ENCODE measurements around the gene KLLN. TPM values are rescaled to one million over a fixed set of nuclear protein-coding genes. Genes with fewer than 3 reads are reported as not detected.
"Not testable (repeated sequence)": the region's sequence is repeated elsewhere in the genome, so short reads cannot be mapped to it uniquely, and the experiment has no call there.

The KLLN gene
- total RNA-seq, 1 experiment from 2014 or later = 0.92 TPM

GRCh38 chr10:87866412-87866974 is 3.2 kb upstream of the KLLN start:
- DNase-seq (ENCODE audit: low read depth) = no peak

GRCh38 chr10:87865241-87865881 is 2.0 kb upstream of the KLLN start:
- peak; percentile 15 for DNase-seq (ENCODE audit: low read depth)

- peak; percentile 21 for DNase-seq (ENCODE audit: low read depth)
Measured at GRCh38 chr10:87864496-87865059, 1.2 kb upstream of the KLLN start.

GRCh38 chr10:87863951-87864495 is 690 bp upstream of the KLLN start:
- DNase-seq (ENCODE audit: low read depth) = peak; percentile 31

GRCh38 chr10:87862679-87863052 is 667 bp downstream of the KLLN start:
- no peak for DNase-seq (ENCODE audit: low read depth)

DNA sequence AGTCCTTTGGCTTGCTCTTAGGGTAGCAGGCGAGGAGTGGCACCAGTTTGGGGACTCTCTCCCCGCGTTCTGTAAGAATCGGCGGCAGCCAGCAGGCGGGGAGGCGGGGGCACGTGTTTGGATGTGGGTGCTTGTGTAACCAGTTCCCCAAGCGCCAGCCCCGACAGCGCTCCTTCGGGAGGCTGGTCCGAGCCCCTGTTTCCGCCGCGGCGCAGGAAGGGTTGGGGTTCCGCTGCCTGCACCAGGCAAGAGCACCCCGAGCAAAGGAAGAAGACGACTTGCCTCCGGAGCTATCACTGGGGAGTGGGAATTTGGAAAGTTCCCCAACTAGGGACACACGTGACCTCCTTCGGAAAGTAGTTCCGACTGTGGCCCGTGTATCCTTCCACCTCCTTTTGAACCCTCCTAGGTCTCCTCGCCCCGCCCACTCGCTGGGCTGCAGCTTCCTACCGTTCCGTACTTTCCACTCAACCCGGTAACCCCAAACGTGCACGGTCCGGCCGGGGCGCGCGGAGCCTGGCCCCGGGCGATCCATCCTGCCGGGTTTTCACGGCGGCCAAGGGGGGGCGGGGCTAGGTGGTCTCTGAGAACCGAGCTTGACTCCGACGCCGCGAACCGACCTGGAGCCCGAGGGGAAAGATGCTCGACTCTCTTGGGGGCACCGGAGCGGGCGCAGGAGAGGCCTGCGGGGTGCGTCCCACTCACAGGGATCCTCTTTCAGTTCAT is 1.2 kb downstream of the KLLN start:
- DNase-seq (ENCODE audit: low read depth) = peak; percentile 96

DNA sequence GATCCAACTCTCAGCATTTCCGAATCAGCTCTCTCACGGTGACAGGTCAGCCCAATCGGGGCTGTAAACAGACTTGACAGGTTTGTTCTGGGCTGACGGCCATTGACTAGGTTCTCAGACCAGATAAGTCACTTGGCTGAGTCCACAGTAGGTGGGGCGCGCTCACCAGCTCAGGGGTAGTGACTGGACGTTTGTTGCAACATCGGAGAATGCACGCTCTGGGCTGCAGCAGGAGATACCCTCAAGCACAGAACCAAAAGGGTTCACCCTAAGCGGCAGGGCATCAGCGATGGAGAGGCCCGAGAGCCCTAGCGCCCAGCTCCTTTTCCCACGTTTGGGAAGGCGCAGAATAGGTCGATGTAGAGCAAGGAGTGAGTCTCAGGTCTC is 1.8 kb downstream of the KLLN start:
- no peak for DNase-seq (ENCODE audit: low read depth)

DNA sequence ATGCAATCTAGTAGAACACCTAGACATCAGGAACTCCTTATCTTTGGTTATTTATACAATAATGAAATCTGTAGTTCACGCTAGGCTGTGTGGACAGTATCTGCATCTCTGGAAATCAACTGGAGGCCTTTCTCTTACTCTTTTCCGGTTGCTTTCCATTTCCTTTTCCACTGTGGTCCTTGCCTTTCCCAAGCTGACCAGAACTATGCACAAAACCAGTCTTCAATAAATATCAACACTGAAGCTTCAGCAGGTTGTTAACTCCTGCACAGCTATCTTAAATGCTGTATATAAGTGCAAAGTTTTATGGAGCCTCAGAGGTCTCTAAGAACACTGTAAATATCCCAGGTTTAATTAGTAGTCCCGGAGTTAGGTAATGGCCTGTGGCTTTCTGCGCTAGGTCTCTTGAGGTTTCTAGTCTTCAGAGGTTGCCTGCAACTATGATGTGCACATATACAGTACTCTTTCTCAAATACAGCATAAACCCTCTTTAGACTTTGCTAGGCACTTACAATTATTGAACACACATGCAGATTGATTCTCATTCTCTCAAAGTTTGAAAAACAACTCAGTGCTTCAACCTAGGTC is 2.4 kb downstream of the KLLN start:
- DNase-seq (ENCODE audit: low read depth) = no peak

- DNase-seq (ENCODE audit: low read depth) = peak; percentile 83
Measured at GRCh38 chr10:87860156-87860795, 3.1 kb downstream of the KLLN start.

DNA sequence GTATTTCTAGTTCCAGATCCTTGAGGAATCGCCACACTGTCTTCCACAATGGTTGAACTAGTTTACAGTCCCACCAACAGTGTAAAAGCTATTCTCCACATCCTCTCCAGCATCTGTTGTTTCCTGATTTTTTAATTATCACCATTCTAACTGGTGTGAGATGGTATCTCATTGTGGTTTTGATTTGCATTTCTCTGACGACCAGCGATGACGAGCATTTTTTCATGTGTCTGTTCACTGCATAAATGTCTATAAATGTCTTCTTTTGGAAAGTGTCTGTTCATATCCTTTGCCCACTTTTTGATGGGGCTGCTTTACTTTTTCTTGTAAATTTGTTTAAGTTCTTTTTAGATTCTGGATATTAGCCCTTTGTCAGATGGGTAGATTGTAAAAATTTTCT is 7.7 kb downstream of the KLLN start:
- not testable (repeated sequence) for DNase-seq (ENCODE audit: low read depth)

DNA sequence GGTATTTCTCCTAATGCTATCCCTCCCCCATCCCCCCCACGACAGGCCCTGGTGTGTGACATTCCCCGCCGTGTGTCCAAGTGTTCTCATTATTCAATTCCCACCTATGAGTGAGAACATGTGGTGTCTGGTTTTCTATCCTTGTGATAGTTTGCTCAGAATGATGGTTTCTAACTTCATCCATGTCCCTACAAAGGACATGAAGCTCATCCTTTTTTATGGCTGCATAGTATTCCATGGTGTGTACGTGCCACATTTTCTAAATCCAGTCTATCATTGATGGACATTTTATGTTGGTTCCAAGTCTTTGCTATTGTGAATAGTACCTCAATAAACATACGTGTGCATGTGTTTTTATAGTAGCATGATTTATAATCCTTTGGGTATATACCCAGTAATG is 8.1 kb downstream of the KLLN start:
- not testable (repeated sequence) for DNase-seq (ENCODE audit: low read depth)

GRCh38 chr10:87852089-87852488 is 11.2 kb downstream of the KLLN start:
- no peak for DNase-seq (ENCODE audit: low read depth)

DNA sequence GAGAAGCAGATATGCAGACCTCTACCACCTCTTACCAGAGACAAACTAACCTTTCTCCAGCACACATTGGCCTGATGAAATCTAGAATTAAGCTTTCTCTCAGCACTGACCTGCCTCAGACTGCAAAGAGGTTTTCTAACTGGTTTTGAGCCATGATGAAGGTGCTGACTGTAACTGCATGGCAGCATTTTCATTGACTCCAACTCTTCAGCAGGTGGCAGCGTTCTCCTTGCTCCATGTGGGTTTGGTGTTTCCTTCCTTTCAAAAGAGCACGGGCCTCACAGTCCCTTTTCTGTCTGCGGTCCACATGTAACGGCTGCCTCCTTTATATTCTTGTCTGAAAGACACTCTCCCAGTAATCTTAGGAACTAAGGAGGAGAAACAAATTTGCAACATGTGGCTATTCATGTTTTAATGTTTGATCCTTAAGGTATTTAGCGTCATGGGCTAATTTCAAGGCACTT is 12.6 kb downstream of the KLLN start:
- DNase-seq (ENCODE audit: low read depth) = peak; percentile 63

DNA sequence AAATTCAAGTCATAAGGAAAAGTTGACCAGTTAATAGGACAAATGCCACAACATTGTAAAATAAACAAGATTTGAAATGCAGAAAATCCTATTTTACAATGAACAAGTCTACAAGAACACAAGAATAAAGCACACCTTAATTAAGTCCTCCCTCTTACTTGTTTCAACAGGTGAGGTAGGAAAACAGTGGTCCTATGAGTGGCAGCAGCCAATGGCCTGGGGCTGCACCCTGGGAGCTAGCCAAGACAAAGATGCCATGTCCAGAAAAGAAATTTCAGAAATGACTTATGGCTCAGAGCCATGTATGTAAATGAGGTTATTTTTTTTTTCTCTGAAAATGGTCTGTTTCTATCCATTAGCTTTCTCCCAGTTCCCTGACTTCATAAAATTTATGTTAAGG is 14.3 kb downstream of the KLLN start:
- DNase-seq (ENCODE audit: low read depth) = no peak

- DNase-seq (ENCODE audit: low read depth) = no peak
Measured at GRCh38 chr10:87847550-87847949, 15.8 kb downstream of the KLLN start.

DNA sequence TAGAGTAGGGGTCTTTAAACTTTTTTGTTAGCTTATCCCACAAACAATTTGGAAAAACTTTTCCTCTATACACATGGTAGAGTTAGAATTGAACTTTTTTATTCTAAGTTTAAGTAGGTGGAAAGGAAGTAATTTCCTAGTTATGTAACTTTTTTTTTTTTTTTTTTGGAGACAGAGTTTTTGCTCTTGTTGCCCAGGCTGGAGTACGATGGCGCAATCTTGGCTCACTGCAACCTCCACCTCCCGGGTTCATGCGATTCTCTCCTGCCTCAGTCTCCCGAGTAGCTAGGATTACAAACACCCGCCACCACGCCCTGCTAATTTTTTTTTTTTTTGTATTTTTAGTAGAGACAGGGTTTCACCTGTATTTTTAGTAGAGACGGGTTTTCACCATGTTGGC is 16.6 kb downstream of the KLLN start:
- not testable (repeated sequence) for DNase-seq (ENCODE audit: low read depth)

- no peak for DNase-seq (ENCODE audit: low read depth)
Measured at GRCh38 chr10:87846023-87846422, 17.3 kb downstream of the KLLN start.

- no peak for DNase-seq (ENCODE audit: low read depth)
Measured at GRCh38 chr10:87845624-87845998, 17.7 kb downstream of the KLLN start.

GRCh38 chr10:87844837-87845623 is 18.3 kb downstream of the KLLN start:
- peak; percentile 63 for DNase-seq (ENCODE audit: low read depth)

GRCh38 chr10:87843714-87844113 is 19.6 kb downstream of the KLLN start:
- DNase-seq (ENCODE audit: low read depth) = no peak

Data from LHCN-M2 (cell line).